GM12872 (cell line): ENCODE results near the gene PITX3.

Experiments
- CTCF ChIP-seq: IDR thresholded peaks from 3 replicates; pipeline ENCODE4 v1.5.1; 2011; ENCODE audit warnings: low read depth, mild to moderate bottlenecking, low read length, moderate library complexity; ENCODE audit not compliant: insufficient read depth

The PITX3 gene

GRCh38 chr10:102226542-102226870, 14.8 kb downstream of the PITX3 start:
- no peak for TF ChIP-seq CTCF

- TF ChIP-seq CTCF, result no peak
Observed at GRCh38 chr10:102225646-102226541, 15.4 kb downstream of the PITX3 start, which contains the start of gene ELOVL3. Gene ELOVL3 (plus strand): TSS chr10:102226299. CDS start chr10:102226549, 250 bp downstream.

- TF ChIP-seq CTCF, result no peak
Observed at GRCh38 chr10:102222797-102223196, 18.5 kb downstream of the PITX3 start.

GRCh38 chr10:102220612-102221011, 20.7 kb downstream of the PITX3 start:
- TF ChIP-seq CTCF, result no peak

- TF ChIP-seq CTCF, result no peak
Observed at GRCh38 chr10:102219370-102219769, 21.9 kb downstream of the PITX3 start.

- TF ChIP-seq CTCF, result no peak
Observed at GRCh38 chr10:102211615-102212299, 29.6 kb downstream of the PITX3 start.

GRCh38 chr10:102208311-102209035, 32.8 kb downstream of the PITX3 start:
- no peak for TF ChIP-seq CTCF
